ENCODE measurements around the gene DOK7. TPM values are rescaled to one million over a fixed set of nuclear protein-coding genes. Genes with fewer than 3 reads are reported as not detected.
A peak's percentile ranks its signal among the peaks of the same experiment; 100 is the strongest.

Gene DOK7
- total RNA-seq, 1 experiment from 2014 or later: 0.26 TPM

DNA sequence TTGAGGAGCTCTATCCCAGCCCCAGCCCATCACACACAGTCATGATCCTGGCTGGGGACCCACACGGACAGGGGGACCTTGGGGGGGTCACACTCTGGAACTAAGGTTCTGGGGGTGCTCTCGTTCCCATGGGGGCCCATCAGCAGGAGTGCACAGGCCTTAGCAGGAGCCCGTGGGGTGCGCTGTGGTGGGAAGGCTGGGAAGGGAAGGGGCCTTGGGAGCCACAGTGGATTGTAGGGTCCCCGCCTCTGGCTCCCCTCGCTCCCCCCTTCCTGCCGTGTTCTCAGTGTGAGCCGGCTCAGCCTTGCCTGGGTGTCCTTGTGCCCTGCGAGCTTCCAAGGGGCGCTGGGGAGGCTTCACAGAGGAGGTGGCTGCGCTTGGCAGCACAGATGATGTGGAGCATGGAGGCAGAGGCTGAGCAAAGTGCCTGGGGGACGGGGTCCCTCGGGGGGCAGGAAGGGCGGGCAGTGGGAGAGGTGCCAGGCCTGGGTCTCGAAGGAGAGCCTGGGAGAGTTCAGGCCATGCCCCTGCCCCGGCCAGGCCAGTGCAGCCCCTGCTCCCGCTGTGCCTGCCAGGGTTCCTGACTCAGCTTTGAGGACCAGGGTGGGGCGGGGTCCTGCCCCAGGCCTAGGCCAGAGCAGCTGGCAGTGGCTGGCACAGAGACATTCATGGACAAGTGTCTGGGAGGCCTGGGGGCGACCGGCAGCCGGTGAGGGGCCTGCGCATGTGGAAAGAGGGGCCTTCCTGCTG, 26.9 kb upstream of the DOK7 start:
- Mint-ChIP-seq H3K9me3 (no peaks in the 10 kb centered on the region), H3K27me3 (ENCODE audit: low read depth) (no peaks in the 10 kb centered on the region; the same call in 1 of the 2 replicates), H3K36me3 (ENCODE audit: insufficient read depth in 1 of 3, low read depth in 3 of 3) (no peaks in the 10 kb centered on the region), H3K27ac (no peak overlapping the region), H3K4me1 (peaks cover 2 to 13% of the 10 kb centered on the region in 2 experiments; a peak in 3 of 4 replicates), H3K4me3 (no peak overlapping the region)
- no peaks in the 10 kb centered on the region for H3K79me1 ChIP-seq (ENCODE audit: insufficient read depth, low read depth, low read length, poor library complexity, severe bottlenecking)
- no peak overlapping the region for H3K23ac ChIP-seq (ENCODE audit: insufficient read length, low read depth, low read length)
- no peak overlapping the region for H2AK5ac ChIP-seq (ENCODE audit: insufficient read length, low read length)
- H2BK20ac ChIP-seq (ENCODE audit: low read depth, low read length, poor library complexity, severe bottlenecking): no peak overlapping the region
- H3K23me2 ChIP-seq (ENCODE audit: insufficient read length, low read depth, low read length, poor library complexity, severe bottlenecking): no peaks in the 10 kb centered on the region
- H2BK120ac ChIP-seq (ENCODE audit: low read depth, low read length, poor library complexity, severe bottlenecking): no peak overlapping the region
- no peaks in the 10 kb centered on the region for H4K20me1 ChIP-seq (ENCODE audit: control insufficient read depth, insufficient read depth, insufficient read length)
- TF ChIP-seq, protein P1, sequence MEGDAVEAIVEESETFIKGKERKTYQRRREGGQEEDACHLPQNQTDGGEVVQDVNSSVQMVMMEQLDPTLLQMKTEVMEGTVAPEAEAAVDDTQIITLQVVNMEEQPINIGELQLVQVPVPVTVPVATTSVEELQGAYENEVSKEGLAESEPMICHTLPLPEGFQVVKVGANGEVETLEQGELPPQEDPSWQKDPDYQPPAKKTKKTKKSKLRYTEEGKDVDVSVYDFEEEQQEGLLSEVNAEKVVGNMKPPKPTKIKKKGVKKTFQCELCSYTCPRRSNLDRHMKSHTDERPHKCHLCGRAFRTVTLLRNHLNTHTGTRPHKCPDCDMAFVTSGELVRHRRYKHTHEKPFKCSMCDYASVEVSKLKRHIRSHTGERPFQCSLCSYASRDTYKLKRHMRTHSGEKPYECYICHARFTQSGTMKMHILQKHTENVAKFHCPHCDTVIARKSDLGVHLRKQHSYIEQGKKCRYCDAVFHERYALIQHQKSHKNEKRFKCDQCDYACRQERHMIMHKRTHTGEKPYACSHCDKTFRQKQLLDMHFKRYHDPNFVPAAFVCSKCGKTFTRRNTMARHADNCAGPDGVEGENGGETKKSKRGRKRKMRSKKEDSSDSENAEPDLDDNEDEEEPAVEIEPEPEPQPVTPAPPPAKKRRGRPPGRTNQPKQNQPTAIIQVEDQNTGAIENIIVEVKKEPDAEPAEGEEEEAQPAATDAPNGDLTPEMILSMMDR (conservative IDR thresholded peaks at IDR 0.05): no peak
- no peaks in the 10 kb centered on the region for H3K9me3 ChIP-seq (ENCODE audit: control insufficient read depth, low read depth, low read length)
- H3K4me1 ChIP-seq (ENCODE audit: insufficient read depth, low read length): no peaks in the 10 kb centered on the region
- H3T11ph ChIP-seq (ENCODE audit: low read length): no peak overlapping the region
- H4K91ac ChIP-seq (ENCODE audit: insufficient read length, low read depth, low read length): no peak overlapping the region
- H4K5ac ChIP-seq (ENCODE audit: insufficient read length, low read depth, low read length): no peak overlapping the region
- H3K27ac ChIP-seq (ENCODE audit: insufficient read length, low read depth, low read length): no peak overlapping the region
- no CpG with 5 or more reads among the region's 22 CpGs for WGBS (ENCODE audit: extremely low coverage, insufficient read length, low lambda C conversion rate)
- H3K27me3 ChIP-seq (ENCODE audit: insufficient read depth, low read length): no peaks in the 10 kb centered on the region
- H2BK5ac ChIP-seq (ENCODE audit: insufficient read length, low read length): no peak overlapping the region
- DNase-seq: no peak
- no peaks in the 10 kb centered on the region for H3K79me2 ChIP-seq (ENCODE audit: insufficient read depth, low read length)
- no peak overlapping the region for H2AFZ ChIP-seq (ENCODE audit: low read length)
- no peak overlapping the region for H3K9ac ChIP-seq (ENCODE audit: extremely low read depth, insufficient read length, low read length)
- no peak overlapping the region for H4K8ac ChIP-seq (replicated peaks; ENCODE audit: insufficient read length, low read depth, low read length)
- no peak overlapping the region for H3K4ac ChIP-seq (ENCODE audit: low read depth, low read length)
- H3K4me2 ChIP-seq (ENCODE audit: insufficient read depth, insufficient read length, low read length): no peak overlapping the region
- H3K14ac ChIP-seq (ENCODE audit: insufficient read depth, low read length): peak overlapping the region; percentile 54
- no peak overlapping the region for H3K18ac ChIP-seq (ENCODE audit: insufficient read length, low read depth, low read length)
- H3K56ac ChIP-seq (ENCODE audit: insufficient read length, low read depth, low read length): no peak overlapping the region
- no peak overlapping the region for H2BK12ac ChIP-seq (ENCODE audit: insufficient read length, low read depth, low read length)
- no peak overlapping the region for H2BK15ac ChIP-seq (ENCODE audit: low read depth, low read length)

Data from H9 (cell line).